WI38 (cell line): ENCODE data around the gene EEF1A2.

Experiments
- H3K4me3 ChIP-seq: 2 replicates; pipeline ENCODE4 v1.5.1; 2011; ENCODE audit warnings: low read depth, mild to moderate bottlenecking, control low read depth, low read length
- TF ChIP-seq, protein P1 (sequence below): IDR thresholded peaks from 2 replicates; pipeline ENCODE4 v1.5.1; 2012; ENCODE audit warnings: low read depth, mild to moderate bottlenecking, control low read depth, low read length

EEF1A2 gene

GRCh38 chr20:63508072-63508768 is 9.3 kb upstream of the EEF1A2 start:
- TF ChIP-seq, protein P1, sequence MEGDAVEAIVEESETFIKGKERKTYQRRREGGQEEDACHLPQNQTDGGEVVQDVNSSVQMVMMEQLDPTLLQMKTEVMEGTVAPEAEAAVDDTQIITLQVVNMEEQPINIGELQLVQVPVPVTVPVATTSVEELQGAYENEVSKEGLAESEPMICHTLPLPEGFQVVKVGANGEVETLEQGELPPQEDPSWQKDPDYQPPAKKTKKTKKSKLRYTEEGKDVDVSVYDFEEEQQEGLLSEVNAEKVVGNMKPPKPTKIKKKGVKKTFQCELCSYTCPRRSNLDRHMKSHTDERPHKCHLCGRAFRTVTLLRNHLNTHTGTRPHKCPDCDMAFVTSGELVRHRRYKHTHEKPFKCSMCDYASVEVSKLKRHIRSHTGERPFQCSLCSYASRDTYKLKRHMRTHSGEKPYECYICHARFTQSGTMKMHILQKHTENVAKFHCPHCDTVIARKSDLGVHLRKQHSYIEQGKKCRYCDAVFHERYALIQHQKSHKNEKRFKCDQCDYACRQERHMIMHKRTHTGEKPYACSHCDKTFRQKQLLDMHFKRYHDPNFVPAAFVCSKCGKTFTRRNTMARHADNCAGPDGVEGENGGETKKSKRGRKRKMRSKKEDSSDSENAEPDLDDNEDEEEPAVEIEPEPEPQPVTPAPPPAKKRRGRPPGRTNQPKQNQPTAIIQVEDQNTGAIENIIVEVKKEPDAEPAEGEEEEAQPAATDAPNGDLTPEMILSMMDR = no peak
- no peak overlapping the region for H3K4me3 ChIP-seq

GRCh38 chr20:63507083-63507743 is 8.3 kb upstream of the EEF1A2 start:
- H3K4me3 ChIP-seq = no peak overlapping the region
- TF ChIP-seq, protein P1 = no peak

- TF ChIP-seq, protein P1 = no peak
- H3K4me3 ChIP-seq = no peak overlapping the region
Observed at GRCh38 chr20:63505723-63506122, 6.8 kb upstream of the EEF1A2 start.

- H3K4me3 ChIP-seq = no peak overlapping the region
- TF ChIP-seq, protein P1 = no peak
Observed at GRCh38 chr20:63505281-63505680, 6.4 kb upstream of the EEF1A2 start.

DNA sequence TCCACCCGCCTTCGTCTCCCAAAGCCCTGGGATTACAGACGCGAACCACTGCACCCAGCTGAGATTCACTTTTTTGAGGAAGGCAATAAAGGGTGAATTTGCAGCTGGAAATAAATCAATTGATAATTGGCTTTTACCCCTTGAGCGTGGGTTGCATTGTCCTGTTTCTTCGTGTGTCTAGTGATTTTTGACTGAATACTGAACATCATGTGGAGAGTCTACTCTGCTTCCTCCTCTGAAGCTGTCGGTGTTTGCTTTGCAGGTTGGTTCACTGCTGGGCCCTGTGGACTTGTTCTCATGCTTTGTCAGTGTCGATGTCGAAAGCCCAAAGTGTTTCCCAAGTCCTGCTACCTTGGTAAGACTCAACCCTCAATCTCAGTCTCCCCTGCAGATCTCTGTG is 5.8 kb upstream of the EEF1A2 start:
- TF ChIP-seq, protein P1 = no peak
- no peak overlapping the region for H3K4me3 ChIP-seq

- TF ChIP-seq, protein P1 = no peak
- H3K4me3 ChIP-seq = no peak overlapping the region
Observed at GRCh38 chr20:63503524-63503923, 4.6 kb upstream of the EEF1A2 start.

- H3K4me3 ChIP-seq = no peak overlapping the region
- TF ChIP-seq, protein P1 = no peak
Observed at GRCh38 chr20:63502671-63503172, 3.8 kb upstream of the EEF1A2 start.
